Measurements from ENCODE around the gene ADPRH.
A peak's percentile ranks its signal among the peaks of the same experiment; 100 is the strongest.

The ADPRH gene

GRCh38 chr3:119538772-119539171 is 40.5 kb upstream of the ADPRH start:
- no peaks in the 10 kb centered on the region for H3K27me3 ChIP-seq (ENCODE audit: insufficient read depth, low read length, poor library complexity, severe bottlenecking)
- H3F3A ChIP-seq (ENCODE audit: low read depth), result no peaks in the 10 kb centered on the region
- no peaks in the 10 kb centered on the region for H3K9me3 ChIP-seq (ENCODE audit: insufficient read depth, low read depth, low read length)
- no peaks in the 10 kb centered on the region for H3K36me3 ChIP-seq (ENCODE audit: insufficient read depth, low read length)
- no peak overlapping the region for H3K4me3 ChIP-seq (ENCODE audit: low read length, poor library complexity, severe bottlenecking)
- H4K20me1 ChIP-seq (ENCODE audit: insufficient read depth, low read length, poor library complexity, severe bottlenecking), result no peaks in the 10 kb centered on the region
- TF ChIP-seq, protein P1, sequence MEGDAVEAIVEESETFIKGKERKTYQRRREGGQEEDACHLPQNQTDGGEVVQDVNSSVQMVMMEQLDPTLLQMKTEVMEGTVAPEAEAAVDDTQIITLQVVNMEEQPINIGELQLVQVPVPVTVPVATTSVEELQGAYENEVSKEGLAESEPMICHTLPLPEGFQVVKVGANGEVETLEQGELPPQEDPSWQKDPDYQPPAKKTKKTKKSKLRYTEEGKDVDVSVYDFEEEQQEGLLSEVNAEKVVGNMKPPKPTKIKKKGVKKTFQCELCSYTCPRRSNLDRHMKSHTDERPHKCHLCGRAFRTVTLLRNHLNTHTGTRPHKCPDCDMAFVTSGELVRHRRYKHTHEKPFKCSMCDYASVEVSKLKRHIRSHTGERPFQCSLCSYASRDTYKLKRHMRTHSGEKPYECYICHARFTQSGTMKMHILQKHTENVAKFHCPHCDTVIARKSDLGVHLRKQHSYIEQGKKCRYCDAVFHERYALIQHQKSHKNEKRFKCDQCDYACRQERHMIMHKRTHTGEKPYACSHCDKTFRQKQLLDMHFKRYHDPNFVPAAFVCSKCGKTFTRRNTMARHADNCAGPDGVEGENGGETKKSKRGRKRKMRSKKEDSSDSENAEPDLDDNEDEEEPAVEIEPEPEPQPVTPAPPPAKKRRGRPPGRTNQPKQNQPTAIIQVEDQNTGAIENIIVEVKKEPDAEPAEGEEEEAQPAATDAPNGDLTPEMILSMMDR (conservative IDR thresholded peaks at IDR 0.05; ENCODE audit: low read length), result no peak
- no peak for TF ChIP-seq EZH2phosphoT487 (IDR thresholded peaks at IDR 0.05; ENCODE audit: borderline replicate concordance)
- H3K4me1 ChIP-seq (ENCODE audit: insufficient read depth, low read length, poor library complexity, severe bottlenecking), result no peaks in the 10 kb centered on the region
- H3K9ac ChIP-seq (ENCODE audit: low read depth, low read length, poor library complexity, severe bottlenecking), result no peak overlapping the region
- H3K9me2 ChIP-seq (replicated peaks; ENCODE audit: low read depth, low read length), result no peaks in the 10 kb centered on the region
- no peak overlapping the region for H3K4me2 ChIP-seq (ENCODE audit: low read depth, low read length, poor library complexity, severe bottlenecking)
- 0 out of 2 replicates have a peak overlapping the region, but pooled peaks have one; percentile 12 for H2AFZ ChIP-seq (ENCODE audit: low read length)
- no peaks in the 10 kb centered on the region for H3K79me2 ChIP-seq (ENCODE audit: insufficient read depth, low read length)

DNA sequence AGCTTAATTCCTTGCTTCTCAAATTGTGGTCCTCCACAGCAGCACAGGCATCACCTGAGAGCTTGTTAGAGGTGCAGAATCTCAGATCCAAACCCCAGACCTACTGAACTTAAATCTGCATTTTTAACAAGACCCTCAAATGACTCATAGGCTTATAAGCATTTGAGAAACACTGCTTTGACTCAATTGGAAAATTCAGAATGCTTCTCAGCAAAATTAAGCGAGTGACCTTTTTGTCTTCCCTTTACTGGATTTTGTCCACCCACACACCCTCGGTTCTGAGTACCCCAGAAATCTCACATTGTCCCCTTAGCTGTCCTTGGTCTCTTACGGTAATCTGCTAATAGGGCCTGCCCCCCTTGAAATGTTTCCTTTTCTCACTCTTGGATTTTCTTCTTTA is 37.7 kb upstream of the ADPRH start:
- H4K20me1 ChIP-seq (ENCODE audit: insufficient read depth, low read length, poor library complexity, severe bottlenecking), result no peaks in the 10 kb centered on the region

DNA sequence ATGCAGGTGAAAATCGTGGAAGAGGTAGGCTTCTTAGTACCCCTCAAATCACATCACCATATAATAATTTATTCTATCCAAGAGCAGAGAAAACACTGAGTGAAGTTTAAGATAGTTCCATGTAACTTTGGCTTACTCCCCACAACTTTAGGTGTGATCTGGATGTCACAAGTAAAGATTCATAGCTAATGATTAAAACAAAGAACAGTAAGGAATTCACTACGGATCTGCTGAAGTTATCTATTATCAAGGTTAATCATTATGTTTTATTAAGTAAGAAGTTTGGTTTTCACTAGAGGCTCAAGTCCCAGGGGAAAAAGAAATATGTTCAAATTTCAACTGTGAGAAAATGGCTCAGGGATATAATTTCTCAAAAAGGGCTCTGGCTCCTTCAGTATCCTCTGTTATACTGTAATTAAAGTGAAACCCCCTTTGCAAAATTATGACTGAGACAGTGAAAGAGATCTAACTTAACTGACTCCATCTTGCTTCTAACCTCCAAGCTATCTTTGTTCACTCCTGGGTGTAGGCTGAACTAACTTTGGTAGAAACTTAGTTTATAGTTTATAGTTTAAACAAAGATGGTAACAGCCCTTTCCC is 37.0 kb upstream of the ADPRH start:
- Histone ChIP-seq H3K4me3 (ENCODE audit: low read length, poor library complexity, severe bottlenecking) (no peak overlapping the region), H3K79me2 (ENCODE audit: insufficient read depth, low read length) (no peaks in the 10 kb centered on the region), H3K27me3 (ENCODE audit: insufficient read depth, low read length, poor library complexity, severe bottlenecking) (no peaks in the 10 kb centered on the region), H3K36me3 (ENCODE audit: insufficient read depth, low read length) (no peaks in the 10 kb centered on the region), H3F3A (ENCODE audit: low read depth) (no peaks in the 10 kb centered on the region), H3K4me1 (ENCODE audit: insufficient read depth, low read length, poor library complexity, severe bottlenecking) (no peaks in the 10 kb centered on the region), H2AFZ (ENCODE audit: low read length) (no peak overlapping the region), H3K4me2 (ENCODE audit: low read depth, low read length, poor library complexity, severe bottlenecking) (no peak overlapping the region), H3K9me3 (ENCODE audit: insufficient read depth, low read depth, low read length) (no peaks in the 10 kb centered on the region), H4K20me1 (ENCODE audit: insufficient read depth, low read length, poor library complexity, severe bottlenecking) (no peaks in the 10 kb centered on the region), H3K9me2 (replicated peaks; ENCODE audit: low read depth, low read length) (no peaks in the 10 kb centered on the region), H3K9ac (ENCODE audit: low read depth, low read length, poor library complexity, severe bottlenecking) (no peak overlapping the region)
- TF ChIP-seq EZH2phosphoT487 (IDR thresholded peaks at IDR 0.05; ENCODE audit: borderline replicate concordance), result no peak
- TF ChIP-seq, protein P1 (conservative IDR thresholded peaks at IDR 0.05; ENCODE audit: low read length), result no peak

More for the DNA sequence above, 37.7 kb upstream of the ADPRH start:
- no peak overlapping the region for H2AFZ ChIP-seq (ENCODE audit: low read length)
- no peaks in the 10 kb centered on the region for H3K4me1 ChIP-seq (ENCODE audit: insufficient read depth, low read length, poor library complexity, severe bottlenecking)
- no peaks in the 10 kb centered on the region for H3K79me2 ChIP-seq (ENCODE audit: insufficient read depth, low read length)
- H3F3A ChIP-seq (ENCODE audit: low read depth), result no peaks in the 10 kb centered on the region
- H3K4me3 ChIP-seq (ENCODE audit: low read length, poor library complexity, severe bottlenecking), result no peak overlapping the region
- no peaks in the 10 kb centered on the region for H3K9me2 ChIP-seq (replicated peaks; ENCODE audit: low read depth, low read length)
- H3K4me2 ChIP-seq (ENCODE audit: low read depth, low read length, poor library complexity, severe bottlenecking), result no peak overlapping the region
- H3K9ac ChIP-seq (ENCODE audit: low read depth, low read length, poor library complexity, severe bottlenecking), result no peak overlapping the region
- no peaks in the 10 kb centered on the region for H3K9me3 ChIP-seq (ENCODE audit: insufficient read depth, low read depth, low read length)
- no peaks in the 10 kb centered on the region for H3K27me3 ChIP-seq (ENCODE audit: insufficient read depth, low read length, poor library complexity, severe bottlenecking)
- no peak for TF ChIP-seq EZH2phosphoT487 (IDR thresholded peaks at IDR 0.05; ENCODE audit: borderline replicate concordance)
- TF ChIP-seq, protein P1 (conservative IDR thresholded peaks at IDR 0.05; ENCODE audit: low read length), result no peak
- no peaks in the 10 kb centered on the region for H3K36me3 ChIP-seq (ENCODE audit: insufficient read depth, low read length)

All from Loucy (cell line).